ENCODE data around the gene RGS13.

The RGS13 gene

DNA sequence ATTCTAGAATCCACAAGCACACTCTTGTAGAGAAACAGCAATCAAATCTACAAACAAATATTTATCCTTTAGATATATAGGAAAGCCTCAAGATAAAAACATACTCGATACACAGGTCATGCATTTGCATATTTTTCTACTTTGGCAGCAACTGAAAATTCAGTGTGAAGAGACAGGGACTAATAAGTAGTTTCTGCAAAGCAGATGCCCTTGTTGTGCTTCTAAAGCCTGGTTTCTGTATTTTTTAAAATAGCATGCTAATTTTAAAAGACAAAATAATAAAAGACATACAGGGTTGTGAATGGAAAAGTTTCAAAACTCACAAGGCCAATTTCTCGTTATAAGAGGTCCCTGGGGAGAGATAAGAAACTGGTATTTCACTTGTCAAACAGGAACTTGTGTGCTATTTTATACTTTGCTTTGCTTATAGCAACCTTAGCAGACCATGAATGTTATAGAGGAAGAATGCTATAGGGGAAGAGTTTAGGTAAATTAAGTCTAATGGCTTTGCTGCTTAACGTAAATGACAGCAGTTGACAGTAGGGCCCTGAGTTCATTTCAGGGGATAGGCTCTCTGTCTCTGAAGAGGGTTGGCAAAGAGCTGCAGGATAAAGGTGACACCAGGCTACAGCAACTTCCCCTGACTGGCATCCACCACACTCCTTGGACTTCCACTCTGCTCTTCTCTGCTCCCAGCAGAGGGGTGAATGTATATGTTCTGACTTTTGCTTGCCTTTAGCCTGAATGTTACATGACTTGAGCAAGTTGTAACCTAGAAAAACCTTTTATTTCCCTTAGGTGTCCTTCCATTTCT is 9.4 kb upstream of the RGS13 start:
- DNase-seq (ENCODE audit: low read depth, low spot score): no peak

DNA sequence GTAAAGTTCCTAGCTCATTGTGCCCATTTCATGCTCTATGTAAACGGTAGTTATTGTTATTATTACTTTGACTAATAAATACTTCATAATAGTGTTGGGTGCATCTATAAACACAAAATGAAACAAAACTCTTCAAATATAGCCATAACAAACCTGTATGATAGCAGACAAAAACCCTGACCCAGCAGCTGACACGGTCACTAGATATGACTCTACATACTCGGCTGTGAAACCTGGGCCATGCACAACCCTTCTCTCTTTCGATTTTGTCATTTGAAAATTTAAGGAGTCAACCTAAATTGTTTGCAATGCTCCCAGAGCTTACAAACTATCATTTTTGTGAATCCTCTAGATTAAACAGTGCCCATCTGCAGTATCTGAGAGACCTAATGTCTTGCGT is 8.0 kb upstream of the RGS13 start:
- DNase-seq (ENCODE audit: low read depth, low spot score): no peak

DNA sequence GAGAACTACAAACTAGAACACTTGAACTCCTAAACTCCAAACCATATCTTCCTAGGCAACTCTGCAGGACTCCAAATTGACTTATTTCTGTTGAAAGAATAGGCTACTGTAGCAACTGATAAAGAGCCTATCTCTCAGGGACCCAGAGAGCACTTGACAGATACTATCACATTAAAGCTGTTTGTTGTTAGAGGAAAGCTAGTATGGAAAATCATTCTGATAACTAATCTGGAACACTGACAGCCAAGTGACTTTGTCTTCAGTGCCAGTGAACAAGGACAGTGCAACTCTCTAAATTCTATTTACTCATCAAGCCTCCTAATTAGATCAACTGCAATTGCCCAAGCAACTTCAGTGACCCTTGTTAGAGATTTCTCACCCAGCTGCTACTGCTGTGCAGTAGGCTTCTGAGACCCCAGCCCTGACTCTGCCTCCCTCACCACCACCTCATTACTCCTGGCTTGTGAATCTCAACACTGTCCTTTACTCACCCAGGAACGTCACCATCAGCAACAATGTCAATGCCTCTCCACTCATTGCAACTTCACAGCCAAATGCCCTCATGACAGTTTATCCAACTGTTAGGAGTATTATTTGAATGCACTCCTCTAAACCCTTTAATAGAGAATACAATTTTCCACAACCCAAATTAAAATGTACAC is 7.4 kb upstream of the RGS13 start:
- DNase-seq (ENCODE audit: low read depth, low spot score): no peak

DNA sequence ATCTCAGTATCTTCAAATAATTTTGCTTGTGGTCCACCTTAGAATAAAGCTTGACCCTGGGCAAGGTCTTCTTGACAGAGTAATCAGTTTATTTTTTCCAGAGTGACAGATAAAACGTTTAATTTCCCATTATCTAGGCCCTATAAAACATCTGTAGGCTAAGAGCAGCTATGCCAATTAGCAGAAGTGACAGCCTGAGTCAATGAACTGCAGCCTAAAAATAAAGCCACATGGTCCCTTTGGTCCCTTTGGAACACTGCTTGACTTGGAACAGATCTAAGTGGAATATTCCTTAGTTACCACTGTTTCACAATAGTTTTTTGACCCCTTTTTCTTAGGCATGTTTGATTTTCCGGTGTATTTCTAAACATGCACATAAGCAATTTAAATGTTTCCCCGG is 6.3 kb upstream of the RGS13 start:
- DNase-seq (ENCODE audit: low read depth, low spot score): no peak

DNA sequence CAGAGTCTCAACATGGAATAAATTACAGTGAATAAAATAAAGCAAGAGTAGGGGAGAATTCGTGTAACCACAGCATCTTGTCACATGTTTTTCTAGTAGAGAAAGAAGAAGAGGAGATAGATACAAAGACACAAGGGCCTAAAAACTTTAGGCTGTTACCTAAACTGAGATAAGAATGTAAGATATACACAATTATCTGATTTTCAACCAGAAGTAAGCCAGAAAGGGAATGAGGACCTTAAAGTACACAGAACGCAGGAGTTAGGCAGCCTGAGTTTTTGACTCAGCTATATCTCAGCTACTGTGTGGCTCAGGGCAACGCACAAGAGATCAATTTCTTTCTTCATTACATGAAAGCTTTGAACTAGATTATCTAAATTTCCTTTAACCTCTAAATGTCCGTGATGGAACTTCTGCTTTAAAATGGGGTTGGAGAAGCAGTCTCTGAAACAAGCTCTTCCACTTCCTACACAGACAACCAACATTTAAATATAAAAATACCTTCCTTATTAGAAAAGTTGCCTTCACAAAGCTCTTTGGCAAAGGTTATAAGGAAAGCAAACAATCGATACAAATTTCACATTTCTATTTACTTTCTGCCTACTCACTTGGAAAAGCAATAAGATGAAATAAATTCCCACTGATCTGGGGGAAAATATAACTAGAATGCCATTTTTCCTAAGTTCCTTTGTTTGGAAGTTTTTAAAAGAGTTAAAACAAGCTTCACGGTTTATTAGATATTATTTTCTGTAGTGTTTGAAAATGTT is 5.2 kb upstream of the RGS13 start:
- DNase-seq (ENCODE audit: low read depth, low spot score): no peak

- no peak for DNase-seq (ENCODE audit: low read depth, low spot score)
Observed at GRCh38 chr1:192631749-192632148, 4.2 kb upstream of the RGS13 start.

- DNase-seq (ENCODE audit: low read depth, low spot score): peak; percentile 27
Observed at GRCh38 chr1:192632188-192632587, 3.8 kb upstream of the RGS13 start.

GRCh38 chr1:192632641-192633532 is 3.1 kb upstream of the RGS13 start:
- DNase-seq (ENCODE audit: low read depth, low spot score): peak; percentile 4

- peak; percentile 75 for DNase-seq (ENCODE audit: low read depth, low spot score)
Observed at GRCh38 chr1:192633533-192634253, 2.3 kb upstream of the RGS13 start.

GRCh38 chr1:192635041-192635440 is 906 bp upstream of the RGS13 start:
- DNase-seq (ENCODE audit: low read depth, low spot score): no peak

- DNase-seq (ENCODE audit: low read depth, low spot score): peak; percentile 20
Observed at GRCh38 chr1:192639607-192640368, 3.8 kb downstream of the RGS13 start.

GRCh38 chr1:192652159-192652558 is 16.2 kb downstream of the RGS13 start:
- DNase-seq (ENCODE audit: low read depth, low spot score): no peak

GRCh38 chr1:192654120-192654519 is 18.2 kb downstream of the RGS13 start:
- DNase-seq (ENCODE audit: low read depth, low spot score): no peak

GRCh38 chr1:192654591-192655251 is 18.8 kb downstream of the RGS13 start:
- DNase-seq (ENCODE audit: low read depth, low spot score): peak; percentile 48

- no peak for DNase-seq (ENCODE audit: low read depth, low spot score)
Observed at GRCh38 chr1:192657760-192658159, 21.8 kb downstream of the RGS13 start.

DNA sequence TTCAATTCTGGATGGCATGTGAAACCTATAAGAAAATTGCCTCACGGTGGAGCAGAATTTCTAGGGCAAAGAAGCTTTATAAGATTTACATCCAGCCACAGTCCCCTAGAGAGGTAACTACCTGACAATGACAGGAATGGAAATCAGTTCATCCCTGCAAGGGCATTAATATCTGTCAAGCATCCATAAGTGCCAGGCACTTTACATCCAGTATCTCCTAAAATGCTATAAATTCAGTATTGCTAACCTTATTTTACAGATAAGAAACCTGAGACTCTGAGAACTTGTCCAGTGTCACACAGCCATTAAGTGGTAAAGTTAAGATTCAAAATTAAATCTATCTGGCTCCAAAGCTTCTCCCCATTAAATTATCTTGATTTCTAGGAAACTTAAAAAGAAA is 22.3 kb downstream of the RGS13 start:
- DNase-seq (ENCODE audit: low read depth, low spot score): no peak

GRCh38 chr1:192660613-192661012 is 24.7 kb downstream of the RGS13 start:
- peak; percentile 42 for DNase-seq (ENCODE audit: low read depth, low spot score)

DNA sequence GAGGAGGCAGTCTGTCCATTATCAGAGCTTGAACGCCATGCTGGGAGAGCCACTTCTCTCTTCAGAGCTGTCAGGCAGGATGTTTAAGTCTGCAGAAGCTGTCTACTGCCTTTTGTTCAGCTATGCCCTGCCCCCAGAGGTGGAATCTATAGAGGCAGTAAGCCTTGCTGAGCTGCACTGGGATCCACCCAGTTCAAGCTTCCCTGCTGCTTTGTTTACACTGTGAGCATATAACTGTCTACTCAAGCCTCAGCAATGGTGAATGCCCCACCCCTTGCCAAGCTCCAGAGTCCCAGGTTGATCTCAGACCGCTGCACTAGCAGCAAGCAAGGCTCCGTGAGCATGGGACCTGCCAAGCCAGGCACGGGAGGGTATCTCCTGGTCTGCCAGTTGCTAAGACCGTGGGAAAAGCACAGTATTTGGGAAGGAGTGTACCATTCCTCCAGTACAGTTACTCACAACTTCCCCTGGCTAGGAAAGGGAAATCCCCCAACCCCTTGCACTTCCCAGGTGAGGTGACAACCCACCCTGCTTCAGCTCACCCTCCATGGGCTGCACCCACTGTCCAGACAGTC is 32.5 kb downstream of the RGS13 start:
- DNase-seq (ENCODE audit: low read depth, low spot score): no peak

DNA sequence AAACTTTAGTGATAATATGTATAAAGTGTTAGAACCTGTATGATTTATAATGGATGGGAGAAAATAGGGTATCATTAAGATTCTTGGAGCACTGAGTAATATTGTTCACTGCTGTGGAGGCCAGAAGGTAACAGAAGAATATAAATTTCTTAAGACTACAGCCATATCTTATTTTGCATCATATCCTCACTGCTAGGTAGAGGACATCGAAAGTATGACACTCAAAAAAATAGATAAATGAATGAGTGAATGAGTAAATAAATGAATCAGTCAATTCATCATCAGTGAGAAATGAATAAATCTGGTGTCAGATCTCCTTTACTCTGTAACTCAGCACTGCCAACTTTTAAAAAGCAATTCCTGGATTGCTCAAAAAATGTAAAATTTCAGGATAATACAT is 33.2 kb downstream of the RGS13 start:
- DNase-seq (ENCODE audit: low read depth, low spot score): no peak

Data from astrocyte of the hippocampus (primary cell).